Skeletal muscle tissue (tissue), 4 donors: ENCODE results near the gene PCNT. TPM values are rescaled to one million over a fixed set of nuclear protein-coding genes. Genes with fewer than 3 reads are reported as not detected.

Source experiments
- H3K27ac ChIP-seq: one replicate; pipeline ENCODE4 v1.7.0; 2013; ENCODE audit warnings: mild to moderate bottlenecking, low read depth, low read length, inconsistent platforms
- H3K27me3 ChIP-seq, 3 donors: one replicate each; pipeline ENCODE4 v1.7.0; 2013; ENCODE audit warnings: low read length in 3 of 3; ENCODE audit not compliant: control insufficient read depth in 3 of 3, insufficient read depth in 3 of 3
- H3K36me3 ChIP-seq, 3 donors: one replicate each; pipeline ENCODE4 v1.7.0; 2013; ENCODE audit warnings: low read length in 3 of 3; ENCODE audit not compliant: control insufficient read depth in 3 of 3, insufficient read depth in 3 of 3
- H3K4me1 ChIP-seq, 3 donors: one replicate each; pipeline ENCODE4 v1.7.0; 2013; ENCODE audit warnings: low read length in 3 of 3, mild to moderate bottlenecking in 3 of 3; ENCODE audit not compliant: control insufficient read depth in 3 of 3, insufficient read depth in 3 of 3
- H3K4me3 ChIP-seq, 3 donors: one replicate each; pipeline ENCODE4 v1.7.0; 2013; ENCODE audit warnings: low read length in 3 of 3
- H3K9ac ChIP-seq, 3 donors: one replicate each; pipeline ENCODE4 v1.7.0; 2013; ENCODE audit warnings: low read length in 3 of 3, mild to moderate bottlenecking in 3 of 3, moderate library complexity in 2 of 3, low read depth in 1 of 3
- H3K9me3 ChIP-seq, 3 donors: one replicate each; pipeline ENCODE4 v1.7.0; 2013; ENCODE audit warnings: low read length in 3 of 3; ENCODE audit not compliant: control insufficient read depth in 3 of 3
- total RNA-seq: library from RNA; depleted of rRNA; stranded (reverse); fragments of >200 nt; gene quantifications from one replicate; pipeline ENCODE4 v1.2.3, GENCODE V29; 2014
- donor health status: Osteomylitis.

PCNT gene, protein sequence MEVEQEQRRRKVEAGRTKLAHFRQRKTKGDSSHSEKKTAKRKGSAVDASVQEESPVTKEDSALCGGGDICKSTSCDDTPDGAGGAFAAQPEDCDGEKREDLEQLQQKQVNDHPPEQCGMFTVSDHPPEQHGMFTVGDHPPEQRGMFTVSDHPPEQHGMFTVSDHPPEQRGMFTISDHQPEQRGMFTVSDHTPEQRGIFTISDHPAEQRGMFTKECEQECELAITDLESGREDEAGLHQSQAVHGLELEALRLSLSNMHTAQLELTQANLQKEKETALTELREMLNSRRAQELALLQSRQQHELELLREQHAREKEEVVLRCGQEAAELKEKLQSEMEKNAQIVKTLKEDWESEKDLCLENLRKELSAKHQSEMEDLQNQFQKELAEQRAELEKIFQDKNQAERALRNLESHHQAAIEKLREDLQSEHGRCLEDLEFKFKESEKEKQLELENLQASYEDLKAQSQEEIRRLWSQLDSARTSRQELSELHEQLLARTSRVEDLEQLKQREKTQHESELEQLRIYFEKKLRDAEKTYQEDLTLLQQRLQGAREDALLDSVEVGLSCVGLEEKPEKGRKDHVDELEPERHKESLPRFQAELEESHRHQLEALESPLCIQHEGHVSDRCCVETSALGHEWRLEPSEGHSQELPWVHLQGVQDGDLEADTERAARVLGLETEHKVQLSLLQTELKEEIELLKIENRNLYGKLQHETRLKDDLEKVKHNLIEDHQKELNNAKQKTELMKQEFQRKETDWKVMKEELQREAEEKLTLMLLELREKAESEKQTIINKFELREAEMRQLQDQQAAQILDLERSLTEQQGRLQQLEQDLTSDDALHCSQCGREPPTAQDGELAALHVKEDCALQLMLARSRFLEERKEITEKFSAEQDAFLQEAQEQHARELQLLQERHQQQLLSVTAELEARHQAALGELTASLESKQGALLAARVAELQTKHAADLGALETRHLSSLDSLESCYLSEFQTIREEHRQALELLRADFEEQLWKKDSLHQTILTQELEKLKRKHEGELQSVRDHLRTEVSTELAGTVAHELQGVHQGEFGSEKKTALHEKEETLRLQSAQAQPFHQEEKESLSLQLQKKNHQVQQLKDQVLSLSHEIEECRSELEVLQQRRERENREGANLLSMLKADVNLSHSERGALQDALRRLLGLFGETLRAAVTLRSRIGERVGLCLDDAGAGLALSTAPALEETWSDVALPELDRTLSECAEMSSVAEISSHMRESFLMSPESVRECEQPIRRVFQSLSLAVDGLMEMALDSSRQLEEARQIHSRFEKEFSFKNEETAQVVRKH (N-terminal part only)
- 42.8 TPM for total RNA-seq

DNA sequence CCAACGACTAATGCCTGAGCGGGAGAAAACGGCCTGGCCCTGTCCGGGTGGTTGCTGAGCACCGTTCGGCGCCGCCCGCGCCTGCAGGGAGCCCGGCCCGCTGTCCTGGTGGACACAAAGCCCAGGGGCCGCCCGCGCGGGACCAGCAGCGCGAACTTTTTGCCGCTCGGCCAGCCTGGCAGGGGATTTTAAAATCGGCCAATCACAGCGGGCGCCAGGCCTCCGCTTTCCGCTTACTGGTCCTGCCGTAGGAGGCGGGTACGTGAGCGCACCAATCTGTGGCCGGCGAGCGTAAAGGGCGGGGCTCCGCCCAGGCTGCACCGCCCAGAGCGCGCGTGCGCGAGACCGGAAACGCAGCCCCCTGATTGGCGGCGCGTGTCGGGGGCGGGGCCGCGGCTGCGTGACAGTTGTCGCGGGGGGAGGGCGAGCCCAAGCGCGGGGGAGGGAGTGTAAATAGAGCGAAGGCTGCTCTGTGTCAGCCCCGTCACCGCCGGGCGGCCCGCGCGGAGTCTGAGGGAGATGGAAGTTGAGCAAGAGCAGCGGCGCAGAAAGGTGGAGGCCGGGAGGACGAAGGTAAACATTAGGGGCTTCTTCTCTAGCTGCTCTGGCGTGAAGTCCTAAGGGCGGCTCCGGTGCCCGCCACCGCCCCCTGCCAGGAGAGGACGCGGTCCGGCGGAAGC is at the start of gene PCNT, which contains the start of gene C21orf58:
TSS of gene PCNT (plus strand) at position 447 of the 680 bp plus-strand sequence. CDS start at position 520, 73 bp downstream.
TSS of gene C21orf58 (minus strand) at position 161 of the 680 bp plus-strand sequence. CDS start 1,132 bp downstream, outside the sequence.
- Histone ChIP-seq H3K27ac (peak within 1 kb of the TSS; percentile 98), H3K9me3 (no peaks in the 10 kb centered on the region), H3K4me3 (peak within 1 kb of the TSS; percentile 82 to 90 (median 89)), H3K9ac (peak within 1 kb of the TSS; percentile 83 to 97 (median 92)), H3K36me3 (peaks cover 0 to 8% (median 6%) of the 10 kb centered on the region in 3 donors), H3K4me1 (peaks cover 20 to 35% (median 23%) of the 10 kb centered on the region in 3 donors), H3K27me3 (no peaks in the 10 kb centered on the region)

DNA sequence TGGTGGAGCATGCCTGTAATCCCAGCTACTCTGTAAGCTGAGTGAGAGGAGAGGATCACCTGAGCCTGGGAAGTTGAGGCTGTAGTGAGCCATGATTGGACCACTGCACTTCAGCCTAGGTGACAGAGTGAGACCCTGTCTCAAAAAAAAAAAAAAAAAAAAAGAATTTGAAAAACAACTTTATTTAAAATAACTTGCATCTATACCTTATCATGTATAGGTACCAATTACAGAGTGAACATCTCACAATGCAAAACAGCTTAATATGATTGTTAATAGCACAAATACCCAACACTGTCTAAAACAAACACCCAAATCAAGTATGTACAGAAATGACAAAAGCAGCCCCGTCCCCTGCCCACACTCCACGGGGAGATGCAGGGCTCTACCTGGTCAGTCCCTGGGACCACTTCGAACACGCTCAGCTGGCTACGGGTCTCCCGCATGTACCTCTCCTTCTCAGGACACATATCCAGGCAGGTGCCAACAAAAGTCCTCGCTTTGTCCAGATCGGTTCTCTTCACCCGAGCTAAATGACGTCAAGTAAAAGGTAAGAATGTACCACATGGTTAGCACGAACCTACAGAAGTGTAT is 49.1 kb upstream of the PCNT start:
- Histone ChIP-seq H3K9me3 (no peaks in the 10 kb centered on the region), H3K36me3 (peaks cover 72 to 80% (median 78%) of the 10 kb centered on the region in 3 donors), H3K4me1 (no peaks in the 10 kb centered on the region), H3K27ac (no peak overlapping the region), H3K27me3 (no peaks in the 10 kb centered on the region), H3K4me3 (no peak overlapping the region), H3K9ac (no peak overlapping the region)

DNA sequence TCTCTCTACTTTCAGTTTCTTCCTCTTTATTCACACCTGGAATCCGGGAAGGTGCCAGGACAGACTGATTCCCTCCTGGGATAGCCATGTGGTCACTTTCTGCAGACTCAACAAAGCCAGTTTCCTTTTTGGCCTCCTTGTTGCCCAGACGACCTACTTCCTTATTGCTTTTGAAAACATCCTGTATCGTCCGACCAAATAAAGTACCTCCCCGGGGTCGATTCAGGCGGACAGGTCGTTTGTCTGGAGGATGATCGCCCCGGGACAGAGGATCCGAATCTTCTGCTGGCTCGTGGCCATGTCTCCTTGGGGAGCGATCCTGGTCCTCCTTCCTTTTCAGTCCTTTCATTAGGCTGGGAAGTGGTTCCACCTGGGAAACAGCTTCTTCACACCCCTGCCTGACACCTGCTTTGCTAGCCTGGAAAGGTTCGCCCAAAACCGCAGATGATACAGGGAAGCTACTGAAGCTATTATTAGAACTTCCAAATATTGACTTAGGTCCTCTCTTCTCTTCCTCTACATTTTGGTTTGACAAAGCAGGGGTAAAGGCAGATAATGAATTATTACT is 39.8 kb upstream of the PCNT start:
- peak overlapping the region in 2 of 3 donors; percentile 63 to 96 for H3K9ac ChIP-seq
- no peaks in the 10 kb centered on the region for H3K9me3 ChIP-seq
- no peaks in the 10 kb centered on the region for H3K27me3 ChIP-seq
- H3K27ac ChIP-seq, result no peak overlapping the region
- peaks cover 23 to 35% (median 33%) of the 10 kb centered on the region in 3 donors for H3K36me3 ChIP-seq
- H3K4me3 ChIP-seq, result peak overlapping the region; percentile 8 to 33 (median 18)
- peaks cover 21 to 33% (median 29%) of the 10 kb centered on the region in 3 donors for H3K4me1 ChIP-seq

DNA sequence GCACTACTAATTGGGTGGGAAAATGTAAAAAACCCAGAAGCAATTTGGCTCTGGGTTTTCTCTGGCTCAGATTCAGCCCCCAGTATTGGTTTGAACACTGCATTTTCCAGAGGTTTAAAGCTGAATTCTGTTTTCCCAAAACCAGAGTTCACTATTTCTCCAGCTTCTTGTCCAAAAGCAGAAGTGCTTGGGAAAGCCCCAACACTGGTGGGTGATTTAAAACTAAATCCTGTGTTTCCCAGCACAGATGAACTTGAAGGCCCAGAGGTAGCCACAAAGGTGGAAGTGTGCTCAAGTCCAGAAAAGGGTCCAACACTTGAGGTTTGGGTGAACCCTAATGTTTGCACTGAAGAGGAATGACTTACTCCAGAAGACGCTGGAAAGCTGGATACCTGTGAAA is 39.2 kb upstream of the PCNT start:
- H3K27ac ChIP-seq, result no peak overlapping the region
- no peaks in the 10 kb centered on the region for H3K27me3 ChIP-seq
- H3K9ac ChIP-seq, result peak overlapping the region in 1 of 3 donors; percentile 96
- peaks cover 18 to 30% (median 27%) of the 10 kb centered on the region in 3 donors for H3K36me3 ChIP-seq
- H3K4me1 ChIP-seq, result peaks cover 22 to 33% (median 29%) of the 10 kb centered on the region in 3 donors
- H3K9me3 ChIP-seq, result no peaks in the 10 kb centered on the region
- peak overlapping the region; percentile 77 to 94 (median 91) for H3K4me3 ChIP-seq

DNA sequence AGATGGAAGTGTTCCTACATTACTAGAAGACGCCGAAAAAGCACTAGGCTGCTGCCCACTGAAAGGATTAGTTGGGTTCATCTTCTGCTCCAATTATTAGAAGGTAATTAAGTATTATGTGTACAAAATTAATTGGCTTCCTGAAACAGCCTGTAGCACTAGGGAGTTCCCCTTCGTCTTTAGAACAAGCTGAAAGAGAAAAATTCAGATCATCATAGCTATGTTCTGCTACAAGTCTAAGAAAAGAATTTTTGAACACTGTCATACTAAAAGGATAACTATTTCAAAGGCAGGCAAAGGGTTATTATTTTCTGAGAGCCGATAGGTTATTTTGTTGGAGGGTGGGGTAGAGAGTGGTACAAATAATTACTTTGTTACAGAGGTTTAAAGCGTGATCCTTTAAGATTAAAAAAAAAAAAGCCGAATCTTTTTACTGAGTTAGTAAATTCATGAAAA is 38.7 kb upstream of the PCNT start, which contains the start of gene MCM3AP:
TSS of gene MCM3AP (minus strand) at position 406 of the 456 bp plus-strand sequence. CDS start at position 81, 325 bp downstream.
- Histone ChIP-seq H3K27ac (peak within 1 kb of the TSS; percentile 91), H3K27me3 (no peaks in the 10 kb centered on the region), H3K4me3 (peak within 1 kb of the TSS; percentile 77 to 94 (median 91)), H3K36me3 (peaks cover 13 to 28% (median 23%) of the 10 kb centered on the region in 3 donors), H3K9ac (peak within 1 kb of the TSS; percentile 88 to 96 (median 95)), H3K9me3 (no peaks in the 10 kb centered on the region), H3K4me1 (peaks cover 24 to 33% (median 29%) of the 10 kb centered on the region in 3 donors)

DNA sequence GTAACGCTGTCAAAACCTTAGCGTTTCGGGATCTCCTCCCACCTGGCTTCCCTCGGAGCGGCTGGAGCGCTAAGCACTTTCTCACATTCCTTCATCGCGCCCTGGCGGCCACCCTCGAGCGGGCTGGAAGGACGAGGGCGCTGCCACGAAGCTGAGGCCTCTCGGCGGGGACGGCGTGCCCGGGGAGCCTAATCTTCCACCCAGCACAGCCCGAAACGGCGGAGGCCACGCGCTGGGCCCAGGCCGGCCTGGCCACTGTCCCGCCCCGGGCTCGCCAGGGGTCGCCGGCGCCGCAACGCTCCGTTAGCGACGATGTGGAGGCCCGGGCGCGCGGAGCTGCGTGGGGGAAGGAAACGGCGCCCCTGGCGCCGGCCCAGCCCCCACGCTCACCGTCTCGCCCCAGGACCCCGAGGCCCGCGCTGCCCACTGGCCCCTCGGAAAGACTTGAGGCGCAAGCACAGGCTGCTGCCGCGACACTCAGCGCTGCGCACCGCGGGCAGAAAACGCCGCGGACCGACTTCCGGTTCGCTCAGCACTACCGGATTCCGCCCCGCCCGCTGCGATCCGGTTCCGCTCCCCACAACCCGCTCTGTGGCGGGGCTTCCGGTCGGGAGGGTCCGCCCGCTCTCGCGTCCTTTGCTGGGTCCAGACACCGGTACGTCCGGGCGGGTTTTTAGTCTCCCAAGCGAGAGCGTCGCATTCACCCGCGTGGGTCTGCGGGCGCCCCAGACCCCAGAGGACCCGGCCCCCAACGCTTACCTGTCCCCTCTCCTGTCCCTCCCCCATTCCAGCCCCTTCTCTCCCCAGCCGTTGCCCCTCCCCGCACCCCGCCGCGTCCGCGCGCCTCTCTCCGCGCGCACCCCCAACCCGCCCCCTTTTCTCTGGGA is 38.0 kb upstream of the PCNT start, which contains the start of gene YBEY:
TSS of gene YBEY (plus strand) at position 582 of the 887 bp plus-strand sequence. CDS start 572 bp downstream, outside the sequence.
- no peaks in the 10 kb centered on the region for H3K27me3 ChIP-seq
- peaks cover 8 to 24% (median 19%) of the 10 kb centered on the region in 3 donors for H3K36me3 ChIP-seq
- peak within 1 kb of the TSS; percentile 77 to 94 (median 91) for H3K4me3 ChIP-seq
- no peaks in the 10 kb centered on the region for H3K9me3 ChIP-seq
- H3K4me1 ChIP-seq, result peaks cover 24 to 33% (median 29%) of the 10 kb centered on the region in 3 donors
- H3K9ac ChIP-seq, result peak within 1 kb of the TSS; percentile 88 to 96 (median 95)
- peak within 1 kb of the TSS; percentile 91 for H3K27ac ChIP-seq

DNA sequence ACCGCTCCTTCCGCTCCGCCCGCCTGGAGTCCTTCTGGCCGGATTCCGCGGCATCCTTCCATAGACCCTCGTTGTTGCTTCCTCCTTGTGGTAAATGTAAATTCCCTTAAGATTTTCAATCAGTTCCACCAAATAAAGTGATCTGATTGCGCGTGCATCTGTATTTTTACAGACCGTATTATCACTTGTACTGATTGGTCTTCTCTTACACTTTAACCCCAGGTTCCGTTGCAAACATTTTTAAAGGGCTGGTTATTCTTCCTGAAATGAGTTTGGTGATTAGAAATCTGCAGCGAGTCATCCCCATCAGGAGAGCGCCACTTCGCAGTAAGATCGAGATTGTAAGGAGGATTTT is 37.3 kb upstream of the PCNT start:
- H3K4me1 ChIP-seq, result peaks cover 24 to 32% (median 29%) of the 10 kb centered on the region in 3 donors
- no peaks in the 10 kb centered on the region for H3K9me3 ChIP-seq
- peaks cover 6 to 24% (median 20%) of the 10 kb centered on the region in 3 donors for H3K36me3 ChIP-seq
- peak overlapping the region; percentile 86 to 96 (median 95) for H3K9ac ChIP-seq
- peak overlapping the region; percentile 77 to 94 (median 91) for H3K4me3 ChIP-seq
- no peaks in the 10 kb centered on the region for H3K27me3 ChIP-seq
- peak overlapping the region; percentile 91 for H3K27ac ChIP-seq
